Stomach smooth muscle (tissue), 2 donors: Measurements from ENCODE around the gene NUDT16L1.

Source experiments
- H3K27ac ChIP-seq: one replicate; pipeline ENCODE4 v1.7.0; 2013; ENCODE audit warnings: mild to moderate bottlenecking, low read length, inconsistent platforms
- H3K27me3 ChIP-seq, 2 donors: one replicate each; pipeline ENCODE4 v1.7.0; 2013; ENCODE audit warnings: low read length in 2 of 2; ENCODE audit not compliant: insufficient read depth in 2 of 2, control insufficient read depth in 1 of 2
- H3K36me3 ChIP-seq, 2 donors: one replicate each; pipeline ENCODE4 v1.7.0; 2013; ENCODE audit warnings: low read length in 2 of 2; ENCODE audit not compliant: control insufficient read depth in 2 of 2, insufficient read depth in 2 of 2
- H3K4me1 ChIP-seq: one replicate; pipeline ENCODE4 v1.7.0; 2013; ENCODE audit warnings: low read length; ENCODE audit not compliant: control insufficient read depth, insufficient read depth
- H3K4me3 ChIP-seq, 2 donors: one replicate each; pipeline ENCODE4 v1.7.0; 2013; ENCODE audit warnings: low read length in 2 of 2
- H3K9ac ChIP-seq, 2 donors: one replicate each; pipeline ENCODE4 v1.7.0; 2013; ENCODE audit warnings: low read length in 2 of 2, mild to moderate bottlenecking in 1 of 2
- H3K9me3 ChIP-seq, 2 donors: one replicate each; pipeline ENCODE4 v1.7.0; 2013; ENCODE audit warnings: low read length in 2 of 2; ENCODE audit not compliant: control insufficient read depth in 2 of 2
- donor health status: healthy.
- donor health status: Pancreatic carcinoma.

The NUDT16L1 gene

DNA sequence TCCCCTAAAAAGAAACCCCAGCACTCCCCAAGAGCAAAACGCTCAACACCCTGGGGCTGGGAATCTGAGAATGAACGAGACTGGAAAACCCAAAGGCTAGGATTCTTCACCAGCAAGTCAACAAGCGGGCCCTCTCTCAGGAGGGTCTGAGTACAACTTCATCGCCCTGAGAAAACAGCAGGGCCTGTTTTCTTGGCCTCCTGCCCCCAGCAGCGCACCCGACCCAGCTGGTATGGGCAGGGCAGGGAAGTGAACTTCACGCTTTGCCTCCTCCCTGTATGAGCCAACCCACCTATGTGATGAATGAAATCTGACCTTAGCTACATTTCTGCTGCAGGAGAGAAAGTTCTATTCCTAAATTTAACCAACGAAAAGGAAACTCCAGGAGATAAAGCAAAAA, 11.1 kb downstream of the NUDT16L1 start:
- Histone ChIP-seq H3K36me3 (peaks cover 31 to 41% of the 10 kb centered on the region in 2 donors), H3K4me3 (no peak overlapping the region), H3K27ac (no peak overlapping the region), H3K27me3 (no peaks in the 10 kb centered on the region), H3K4me1 (peaks cover 2% of the 10 kb centered on the region), H3K9ac (no peak overlapping the region), H3K9me3 (no peaks in the 10 kb centered on the region)

DNA sequence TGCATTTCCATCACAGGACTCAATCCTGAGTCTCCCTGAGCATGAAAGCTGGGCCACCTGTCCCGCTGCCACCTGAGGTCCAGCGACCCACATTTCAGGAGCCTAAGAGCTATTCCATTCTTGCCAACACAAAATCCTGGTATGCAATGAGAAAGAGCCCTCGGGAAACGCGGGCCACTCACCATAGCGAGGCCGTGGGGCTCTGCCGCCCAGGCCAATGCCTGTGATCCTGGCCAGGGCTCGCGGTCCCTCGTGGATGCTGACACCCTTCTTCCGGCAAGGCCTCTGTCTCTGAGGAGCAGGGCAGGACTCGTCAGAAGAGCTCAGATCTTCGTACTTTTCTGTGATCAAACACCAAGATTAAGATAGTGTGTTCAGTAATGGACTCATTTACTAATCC, 11.6 kb downstream of the NUDT16L1 start:
- no peaks in the 10 kb centered on the region for H3K9me3 ChIP-seq
- H3K27me3 ChIP-seq: no peaks in the 10 kb centered on the region
- peaks cover 34 to 38% of the 10 kb centered on the region in 2 donors for H3K36me3 ChIP-seq
- H3K27ac ChIP-seq: no peak overlapping the region
- H3K4me1 ChIP-seq: peaks cover 2% of the 10 kb centered on the region
- H3K9ac ChIP-seq: no peak overlapping the region
- no peak overlapping the region for H3K4me3 ChIP-seq

DNA sequence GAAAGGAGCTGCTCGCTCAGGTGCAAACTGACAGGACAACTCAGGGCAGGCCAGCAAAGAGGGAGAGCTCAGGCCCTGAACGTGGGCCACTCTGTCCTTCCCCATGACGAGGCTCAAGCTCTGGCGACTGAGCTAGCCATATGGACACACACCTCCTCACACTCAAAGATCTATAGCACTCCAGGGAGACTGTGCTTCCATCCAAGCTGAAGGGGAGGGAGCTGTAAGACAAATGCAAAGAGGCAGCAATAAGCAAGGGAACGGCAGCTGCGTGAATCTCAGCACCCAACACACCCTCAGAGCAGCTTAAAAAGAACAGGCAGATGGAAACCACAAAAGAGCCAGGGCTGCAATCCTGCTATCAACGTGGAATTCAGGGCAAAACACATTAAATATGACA, 13.5 kb downstream of the NUDT16L1 start:
- Histone ChIP-seq H3K36me3 (peaks cover 27 to 32% of the 10 kb centered on the region in 2 donors), H3K4me3 (no peak overlapping the region), H3K9ac (no peak overlapping the region), H3K9me3 (no peaks in the 10 kb centered on the region), H3K4me1 (no peaks in the 10 kb centered on the region), H3K27me3 (no peaks in the 10 kb centered on the region), H3K27ac (no peak overlapping the region)

DNA sequence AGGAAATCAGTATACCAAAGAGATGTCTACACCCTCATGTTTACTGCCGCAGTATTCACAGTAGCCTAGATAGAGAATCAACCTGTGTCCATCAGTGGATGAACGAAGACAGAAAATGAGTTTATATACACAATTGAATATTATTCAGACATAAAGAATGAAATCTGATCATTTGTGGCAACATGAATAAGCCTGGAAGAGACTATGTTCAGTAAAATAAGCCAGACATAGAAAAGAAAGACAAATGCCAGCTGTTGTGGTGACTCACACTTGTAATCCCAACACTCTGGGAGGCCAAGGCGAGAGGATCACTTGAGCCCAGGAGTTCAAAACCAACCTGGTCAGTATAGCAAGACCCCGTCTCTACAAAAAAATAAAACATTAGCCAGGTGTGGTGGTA, 16.1 kb downstream of the NUDT16L1 start:
- Histone ChIP-seq H3K36me3 (peaks cover 22 to 32% of the 10 kb centered on the region in 2 donors), H3K4me3 (no peak overlapping the region), H3K27me3 (no peaks in the 10 kb centered on the region), H3K9ac (no peak overlapping the region), H3K27ac (no peak overlapping the region), H3K9me3 (no peaks in the 10 kb centered on the region), H3K4me1 (no peaks in the 10 kb centered on the region)

DNA sequence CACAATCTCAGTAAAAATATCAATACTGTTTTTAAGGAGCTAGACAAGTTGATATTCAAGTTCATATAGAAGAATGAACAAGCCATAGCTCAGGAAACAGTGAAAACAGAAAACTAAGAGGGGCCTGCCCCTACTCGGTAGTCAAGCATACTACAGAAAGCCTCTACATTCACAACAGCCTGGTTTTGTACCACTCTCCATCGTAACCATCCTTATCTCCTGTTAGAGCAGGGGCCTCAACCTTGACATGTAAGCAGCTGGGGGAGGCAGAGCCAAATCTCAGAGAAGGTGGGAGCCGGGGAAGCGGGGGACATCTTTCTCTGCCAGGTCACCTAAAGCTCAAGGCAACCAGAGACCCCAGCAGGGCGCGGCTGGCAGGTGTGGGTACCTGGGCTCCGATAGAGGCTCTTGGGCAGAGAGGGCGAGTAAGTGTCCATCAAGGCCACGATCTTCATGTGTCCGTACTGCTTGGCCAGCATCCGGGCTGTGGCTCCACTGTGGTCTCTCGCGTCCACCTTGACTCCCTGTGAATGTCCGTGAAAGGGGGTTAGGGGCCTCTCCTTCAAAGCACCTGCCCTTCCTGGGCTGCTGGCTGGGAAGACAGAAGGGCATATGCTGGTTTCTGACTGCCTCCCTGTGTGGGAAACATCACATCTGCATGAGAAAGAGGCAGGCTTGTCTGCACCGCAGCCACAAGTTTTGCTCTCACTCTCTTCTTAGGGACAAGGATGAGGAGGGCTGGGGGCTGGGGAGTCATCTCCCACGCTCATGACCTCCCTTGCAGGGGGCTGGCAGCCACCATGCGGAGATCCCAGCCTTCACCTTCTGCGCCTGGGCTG, 20.5 kb downstream of the NUDT16L1 start:
- H3K27ac ChIP-seq: no peak overlapping the region
- H3K4me1 ChIP-seq: no peaks in the 10 kb centered on the region
- H3K27me3 ChIP-seq: no peaks in the 10 kb centered on the region
- no peaks in the 10 kb centered on the region for H3K9me3 ChIP-seq
- H3K9ac ChIP-seq: no peak overlapping the region
- H3K36me3 ChIP-seq: peaks cover 15 to 23% of the 10 kb centered on the region in 2 donors
- no peak overlapping the region for H3K4me3 ChIP-seq

DNA sequence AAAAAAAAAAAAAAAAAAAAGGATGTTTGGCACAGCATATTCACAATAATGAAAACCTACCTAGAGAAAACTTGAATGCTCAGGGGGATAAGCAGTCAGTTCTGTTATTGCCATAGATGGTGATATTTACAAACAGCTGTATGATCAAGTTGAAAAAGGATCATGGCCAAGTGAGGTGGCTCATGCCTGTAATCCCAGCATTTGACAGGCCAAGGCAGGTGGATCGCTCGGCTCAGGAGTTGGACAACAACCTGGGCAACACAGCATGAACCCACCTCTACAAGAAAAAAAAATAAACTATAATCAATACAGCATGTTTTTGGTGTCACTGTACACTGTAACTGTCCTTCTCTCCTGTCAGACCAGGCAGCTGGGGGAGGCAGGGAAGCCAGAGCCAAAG, 21.6 kb downstream of the NUDT16L1 start:
- H3K4me3 ChIP-seq: no peak overlapping the region
- H3K4me1 ChIP-seq: no peaks in the 10 kb centered on the region
- H3K27me3 ChIP-seq: no peaks in the 10 kb centered on the region
- H3K9me3 ChIP-seq: no peaks in the 10 kb centered on the region
- H3K36me3 ChIP-seq: peaks cover 11 to 18% of the 10 kb centered on the region in 2 donors
- H3K9ac ChIP-seq: no peak overlapping the region
- H3K27ac ChIP-seq: no peak overlapping the region

DNA sequence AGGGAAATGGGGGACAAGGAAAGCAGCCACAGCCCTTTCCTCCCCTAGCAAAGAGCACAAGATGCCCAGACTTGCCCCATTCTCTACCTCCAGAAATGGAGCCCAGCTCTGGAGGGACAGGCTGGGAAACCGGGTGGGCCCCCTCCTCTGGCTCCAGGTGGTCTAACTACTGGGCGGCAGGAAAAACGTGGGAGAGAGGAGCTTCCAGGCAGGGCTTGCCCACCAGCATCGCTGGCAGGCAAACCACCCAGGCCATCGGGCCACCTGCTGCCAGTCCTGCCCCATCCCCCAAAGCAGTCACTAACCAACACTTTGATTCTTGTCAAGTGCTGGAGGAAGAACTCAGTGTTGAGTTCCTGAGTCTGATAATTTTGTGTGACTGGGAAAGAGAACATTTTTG, 25.1 kb downstream of the NUDT16L1 start:
- H3K27ac ChIP-seq: no peak overlapping the region
- H3K9me3 ChIP-seq: no peaks in the 10 kb centered on the region
- no peak overlapping the region for H3K9ac ChIP-seq
- no peak overlapping the region for H3K4me3 ChIP-seq
- H3K27me3 ChIP-seq: no peaks in the 10 kb centered on the region
- peaks cover 11 to 17% of the 10 kb centered on the region in 2 donors for H3K36me3 ChIP-seq
- H3K4me1 ChIP-seq: no peaks in the 10 kb centered on the region

DNA sequence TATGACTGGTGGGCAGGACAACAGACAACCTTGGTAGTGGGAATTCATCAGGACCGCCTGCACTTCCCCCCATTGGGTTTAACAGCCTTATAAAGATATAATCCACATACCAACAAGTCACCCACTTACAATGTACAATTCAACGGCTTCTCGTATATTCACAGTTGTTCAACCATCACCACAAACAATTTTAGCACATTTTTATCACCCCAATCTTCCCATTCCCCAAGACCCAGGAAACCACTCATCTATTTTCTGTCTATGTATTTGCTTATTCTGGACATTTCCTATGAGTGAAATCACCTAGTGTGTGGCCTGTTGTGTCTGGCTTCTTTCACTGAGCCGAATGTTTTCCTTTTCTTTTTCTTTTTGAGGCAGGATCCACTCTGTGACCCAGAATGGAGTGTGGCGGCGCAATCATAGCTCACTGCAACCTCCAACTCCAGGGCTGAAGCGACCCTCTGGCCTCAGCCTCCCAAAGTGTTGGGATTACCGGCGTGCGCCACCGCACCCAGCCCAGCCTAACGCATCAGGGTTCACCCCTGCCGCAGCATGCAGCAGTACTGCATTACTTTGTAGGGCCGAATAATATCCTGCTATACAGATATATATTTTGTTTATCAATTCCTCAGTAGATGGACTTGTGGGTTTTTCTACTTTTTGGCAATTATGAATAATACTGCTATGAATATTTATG, 29.9 kb downstream of the NUDT16L1 start:
- Histone ChIP-seq H3K27ac (no peak overlapping the region), H3K27me3 (no peaks in the 10 kb centered on the region), H3K9ac (no peak overlapping the region), H3K36me3 (peaks cover 17 to 30% of the 10 kb centered on the region in 2 donors), H3K4me3 (no peak overlapping the region), H3K4me1 (no peaks in the 10 kb centered on the region), H3K9me3 (no peaks in the 10 kb centered on the region)

DNA sequence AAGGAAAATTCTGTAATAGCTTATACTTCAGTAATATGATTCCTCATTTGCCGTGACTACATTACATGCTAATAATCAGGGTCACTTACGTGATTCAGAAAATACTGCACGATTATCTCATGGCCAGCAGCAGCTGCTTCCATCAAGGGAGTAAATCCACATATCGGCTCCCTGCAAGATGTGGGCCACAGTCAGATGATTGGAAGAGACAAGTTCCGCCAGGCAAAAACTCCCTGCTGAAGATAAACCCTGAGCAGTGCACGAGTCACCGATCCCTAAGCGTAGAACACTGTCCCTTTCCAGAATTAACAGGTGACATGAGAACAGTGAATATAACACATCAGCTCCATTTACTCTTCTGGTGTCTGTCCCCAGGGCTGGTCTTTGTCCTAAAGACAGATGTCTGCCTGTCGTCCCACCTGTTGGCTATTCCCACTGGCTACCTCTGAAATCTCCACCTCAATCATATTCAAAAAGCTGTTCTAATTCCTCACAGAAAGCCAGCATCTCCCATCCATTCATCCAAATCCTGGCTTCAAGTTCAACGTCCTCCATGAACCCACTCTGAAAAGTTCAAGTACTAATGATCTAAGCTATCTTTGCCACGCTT, 31.4 kb downstream of the NUDT16L1 start:
- no peak overlapping the region for H3K4me3 ChIP-seq
- H3K27ac ChIP-seq: no peak overlapping the region
- H3K9ac ChIP-seq: no peak overlapping the region
- H3K36me3 ChIP-seq: peaks cover 21 to 38% of the 10 kb centered on the region in 2 donors
- H3K27me3 ChIP-seq: no peaks in the 10 kb centered on the region
- H3K9me3 ChIP-seq: no peaks in the 10 kb centered on the region
- no peaks in the 10 kb centered on the region for H3K4me1 ChIP-seq

DNA sequence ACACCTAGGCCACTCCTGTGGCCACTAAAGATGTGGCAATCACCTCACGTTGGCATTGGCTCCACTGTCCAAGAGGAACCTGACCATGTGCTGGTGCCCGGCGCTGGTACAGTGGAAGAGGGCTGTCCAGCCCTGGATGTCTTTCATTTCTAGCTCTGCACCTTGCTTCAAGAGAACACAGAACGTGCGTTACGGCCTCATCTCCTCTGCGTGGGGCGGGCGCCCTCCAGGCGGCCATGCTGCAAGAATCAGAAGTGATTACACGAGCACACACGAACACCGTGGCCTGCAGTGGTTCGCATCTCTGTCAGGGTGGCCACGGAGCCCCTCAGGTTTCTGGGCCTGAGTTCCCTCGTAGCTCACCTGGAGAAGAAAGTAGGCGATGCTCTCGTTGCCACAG, 33.3 kb downstream of the NUDT16L1 start:
- Histone ChIP-seq H3K27ac (no peak overlapping the region), H3K4me3 (no peak overlapping the region), H3K4me1 (no peaks in the 10 kb centered on the region), H3K9me3 (no peaks in the 10 kb centered on the region), H3K27me3 (no peaks in the 10 kb centered on the region), H3K9ac (no peak overlapping the region), H3K36me3 (peaks cover 21 to 43% of the 10 kb centered on the region in 2 donors)
